ENCODE results near the gene ROM1.

DNA sequence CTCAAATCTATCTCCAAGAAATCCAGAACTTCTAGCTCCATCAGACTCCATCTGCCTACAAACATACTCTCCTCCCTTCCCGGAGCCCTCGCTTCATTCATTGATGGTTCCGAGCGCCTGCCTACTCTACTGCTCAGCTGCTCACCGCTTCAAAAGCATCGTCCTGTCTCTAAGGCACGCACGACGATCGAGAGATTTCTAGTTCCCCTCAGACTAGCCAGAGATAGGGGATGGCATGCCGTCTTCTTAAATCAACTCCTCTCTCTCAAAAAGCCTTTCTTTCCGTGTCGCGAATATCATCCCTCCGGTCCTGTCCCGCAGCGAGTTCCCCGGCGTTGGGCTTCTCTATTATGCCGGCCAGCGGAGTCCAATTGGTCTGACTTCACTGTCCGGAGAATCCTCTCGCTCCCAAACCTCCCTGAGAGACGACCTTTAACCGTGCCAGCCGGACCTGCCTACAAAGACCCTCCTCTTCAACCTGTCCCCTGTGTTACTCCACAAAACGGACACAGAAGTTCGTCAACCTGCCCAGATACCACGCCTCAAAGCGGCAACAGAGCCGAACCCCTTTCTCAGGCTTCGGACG, 40.0 kb upstream of the ROM1 start:
- TF ChIP-seq POLR2A (IDR thresholded peaks at IDR 0.05; ENCODE audit: low read depth, low read length) (no peak), TAF1 (IDR thresholded peaks at IDR 0.05; ENCODE audit: borderline replicate concordance, low read depth, low read length) (no peak), POLR2AphosphoS5 (IDR thresholded peaks at IDR 0.05; ENCODE audit: low read depth, low read length) (no peak; the same call in 1 of the 2 replicates)

Data from GM12892 (cell line).